ENCODE data around the gene SLC10A4. TPM values are rescaled to one million over a fixed set of nuclear protein-coding genes. Genes with fewer than 3 reads are reported as not detected.

The SLC10A4 gene
- total and polyA plus RNA-seq, 2 experiments from 2014 or later: 2.3 to 4.3 TPM

DNA sequence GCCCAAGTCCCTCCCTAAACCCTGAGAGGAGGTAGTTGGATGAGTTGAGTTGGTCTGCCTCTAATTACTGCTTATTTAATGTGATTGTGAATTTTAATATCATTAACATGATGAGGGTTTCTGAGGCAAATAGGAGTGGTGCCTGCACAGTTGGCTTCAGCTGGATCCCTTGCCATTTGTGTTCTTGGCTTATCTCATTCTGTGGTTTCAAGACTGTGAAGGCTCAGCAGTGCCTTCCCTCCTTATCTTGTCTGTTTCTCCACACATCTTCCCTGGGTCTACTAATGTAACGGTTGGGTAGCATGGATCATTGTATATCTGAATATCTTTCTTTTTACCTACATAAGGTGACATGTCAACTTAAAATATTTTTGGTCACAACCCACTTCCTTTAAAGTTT lies 1.6 kb upstream of the SLC10A4 start (continued):
- TF ChIP-seq, protein P1, sequence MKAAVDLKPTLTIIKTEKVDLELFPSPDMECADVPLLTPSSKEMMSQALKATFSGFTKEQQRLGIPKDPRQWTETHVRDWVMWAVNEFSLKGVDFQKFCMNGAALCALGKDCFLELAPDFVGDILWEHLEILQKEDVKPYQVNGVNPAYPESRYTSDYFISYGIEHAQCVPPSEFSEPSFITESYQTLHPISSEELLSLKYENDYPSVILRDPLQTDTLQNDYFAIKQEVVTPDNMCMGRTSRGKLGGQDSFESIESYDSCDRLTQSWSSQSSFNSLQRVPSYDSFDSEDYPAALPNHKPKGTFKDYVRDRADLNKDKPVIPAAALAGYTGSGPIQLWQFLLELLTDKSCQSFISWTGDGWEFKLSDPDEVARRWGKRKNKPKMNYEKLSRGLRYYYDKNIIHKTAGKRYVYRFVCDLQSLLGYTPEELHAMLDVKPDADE (IDR thresholded peaks at IDR 0.05): no peak
- TF ChIP-seq, protein P2, sequence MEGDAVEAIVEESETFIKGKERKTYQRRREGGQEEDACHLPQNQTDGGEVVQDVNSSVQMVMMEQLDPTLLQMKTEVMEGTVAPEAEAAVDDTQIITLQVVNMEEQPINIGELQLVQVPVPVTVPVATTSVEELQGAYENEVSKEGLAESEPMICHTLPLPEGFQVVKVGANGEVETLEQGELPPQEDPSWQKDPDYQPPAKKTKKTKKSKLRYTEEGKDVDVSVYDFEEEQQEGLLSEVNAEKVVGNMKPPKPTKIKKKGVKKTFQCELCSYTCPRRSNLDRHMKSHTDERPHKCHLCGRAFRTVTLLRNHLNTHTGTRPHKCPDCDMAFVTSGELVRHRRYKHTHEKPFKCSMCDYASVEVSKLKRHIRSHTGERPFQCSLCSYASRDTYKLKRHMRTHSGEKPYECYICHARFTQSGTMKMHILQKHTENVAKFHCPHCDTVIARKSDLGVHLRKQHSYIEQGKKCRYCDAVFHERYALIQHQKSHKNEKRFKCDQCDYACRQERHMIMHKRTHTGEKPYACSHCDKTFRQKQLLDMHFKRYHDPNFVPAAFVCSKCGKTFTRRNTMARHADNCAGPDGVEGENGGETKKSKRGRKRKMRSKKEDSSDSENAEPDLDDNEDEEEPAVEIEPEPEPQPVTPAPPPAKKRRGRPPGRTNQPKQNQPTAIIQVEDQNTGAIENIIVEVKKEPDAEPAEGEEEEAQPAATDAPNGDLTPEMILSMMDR (conservative IDR thresholded peaks at IDR 0.05; ENCODE audit: low read depth in 2 of 2): no peak

DNA sequence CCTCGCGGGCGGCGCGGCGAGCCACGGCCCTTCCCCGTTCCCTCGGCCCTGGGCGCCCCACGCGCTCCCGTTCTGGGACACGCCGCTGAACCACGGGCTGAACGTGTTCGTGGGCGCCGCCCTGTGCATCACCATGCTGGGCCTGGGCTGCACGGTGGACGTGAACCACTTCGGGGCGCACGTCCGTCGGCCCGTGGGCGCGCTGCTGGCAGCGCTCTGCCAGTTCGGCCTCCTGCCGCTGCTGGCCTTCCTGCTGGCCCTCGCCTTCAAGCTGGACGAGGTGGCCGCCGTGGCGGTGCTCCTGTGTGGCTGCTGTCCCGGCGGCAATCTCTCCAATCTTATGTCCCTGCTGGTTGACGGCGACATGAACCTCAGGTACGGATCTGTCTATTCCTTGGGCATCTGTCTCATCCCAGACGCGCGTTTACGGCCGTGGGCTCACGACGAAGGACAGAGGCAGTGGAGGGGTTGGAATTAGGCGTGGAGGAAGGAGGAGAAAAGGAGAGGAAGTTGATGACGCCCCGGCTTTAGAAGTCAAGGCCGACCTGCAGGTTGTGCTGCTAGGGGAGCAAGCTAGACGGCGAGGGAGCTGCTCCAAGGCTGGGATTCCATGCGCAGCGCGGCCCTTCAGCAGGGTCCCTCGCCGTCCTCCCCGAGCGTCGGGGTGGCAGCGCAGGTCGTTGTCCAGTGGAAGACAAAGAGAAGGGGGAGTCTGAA lies 792 bp downstream of the SLC10A4 start:
- H3K4me2 ChIP-seq: peak overlapping the region; percentile 93

More for the DNA sequence above, 792 bp downstream of the SLC10A4 start:
- Mint-ChIP-seq H3K36me3 (ENCODE audit: low read depth) (no peaks in the 10 kb centered on the region; the same call in 2 of the 3 replicates), H3K9me3 (no peaks in the 10 kb centered on the region; the same call in 2 of the 3 replicates), H3K4me3 (peak overlapping the region; percentile 65), H3K4me1 (peaks cover 22% of the 10 kb centered on the region), H3K27me3 (ENCODE audit: insufficient read depth, low read depth, poor library complexity) (peaks cover 35% of the 10 kb centered on the region), H3K27ac (no peak overlapping the region)
- no peaks in the 10 kb centered on the region for H3K36me3 ChIP-seq (ENCODE audit: insufficient read depth)
- H3K4me3 ChIP-seq: peak overlapping the region; percentile 69
- ATAC-seq (peak; percentile 52), DNase-seq (ENCODE audit: low spot score) (peak; percentile 54)
- peaks cover 13% of the 10 kb centered on the region for H3K4me1 ChIP-seq (ENCODE audit: insufficient read depth)
- H3K27me3 ChIP-seq (ENCODE audit: insufficient read depth): peaks cover 76% of the 10 kb centered on the region
- H2AFZ ChIP-seq: peak overlapping the region; percentile 96
- H3K9me2 ChIP-seq (ENCODE audit: insufficient read depth): no peaks in the 10 kb centered on the region
- peaks cover 17% of the 10 kb centered on the region; the same call in 1 of the 2 replicates for H3F3A ChIP-seq (replicated peaks; ENCODE audit: low read depth)
- TF ChIP-seq NANOG (IDR thresholded peaks at IDR 0.05; ENCODE audit: borderline replicate concordance) (no peak), EZH2phosphoT487 (IDR thresholded peaks at IDR 0.05; ENCODE audit: unreplicated experiment) (no peak), EZH2 (IDR thresholded peaks at IDR 0.05; ENCODE audit: low read depth, unreplicated experiment) (peak; percentile 73), CREB1 (CRISPR knock-in tag; IDR thresholded peaks at IDR 0.05; ENCODE audit: low read depth) (no peak), JUNB (IDR thresholded peaks at IDR 0.05; ENCODE audit: unreplicated experiment) (no peak), ZNF331 (CRISPR knock-in tag; IDR thresholded peaks at IDR 0.05; ENCODE audit: low read depth) (no peak), POLR2AphosphoS5 (IDR thresholded peaks at IDR 0.05; ENCODE audit: low read depth) (no peak)
- TF ChIP-seq, protein P1 (IDR thresholded peaks at IDR 0.05): no peak
- TF ChIP-seq, protein P3, sequence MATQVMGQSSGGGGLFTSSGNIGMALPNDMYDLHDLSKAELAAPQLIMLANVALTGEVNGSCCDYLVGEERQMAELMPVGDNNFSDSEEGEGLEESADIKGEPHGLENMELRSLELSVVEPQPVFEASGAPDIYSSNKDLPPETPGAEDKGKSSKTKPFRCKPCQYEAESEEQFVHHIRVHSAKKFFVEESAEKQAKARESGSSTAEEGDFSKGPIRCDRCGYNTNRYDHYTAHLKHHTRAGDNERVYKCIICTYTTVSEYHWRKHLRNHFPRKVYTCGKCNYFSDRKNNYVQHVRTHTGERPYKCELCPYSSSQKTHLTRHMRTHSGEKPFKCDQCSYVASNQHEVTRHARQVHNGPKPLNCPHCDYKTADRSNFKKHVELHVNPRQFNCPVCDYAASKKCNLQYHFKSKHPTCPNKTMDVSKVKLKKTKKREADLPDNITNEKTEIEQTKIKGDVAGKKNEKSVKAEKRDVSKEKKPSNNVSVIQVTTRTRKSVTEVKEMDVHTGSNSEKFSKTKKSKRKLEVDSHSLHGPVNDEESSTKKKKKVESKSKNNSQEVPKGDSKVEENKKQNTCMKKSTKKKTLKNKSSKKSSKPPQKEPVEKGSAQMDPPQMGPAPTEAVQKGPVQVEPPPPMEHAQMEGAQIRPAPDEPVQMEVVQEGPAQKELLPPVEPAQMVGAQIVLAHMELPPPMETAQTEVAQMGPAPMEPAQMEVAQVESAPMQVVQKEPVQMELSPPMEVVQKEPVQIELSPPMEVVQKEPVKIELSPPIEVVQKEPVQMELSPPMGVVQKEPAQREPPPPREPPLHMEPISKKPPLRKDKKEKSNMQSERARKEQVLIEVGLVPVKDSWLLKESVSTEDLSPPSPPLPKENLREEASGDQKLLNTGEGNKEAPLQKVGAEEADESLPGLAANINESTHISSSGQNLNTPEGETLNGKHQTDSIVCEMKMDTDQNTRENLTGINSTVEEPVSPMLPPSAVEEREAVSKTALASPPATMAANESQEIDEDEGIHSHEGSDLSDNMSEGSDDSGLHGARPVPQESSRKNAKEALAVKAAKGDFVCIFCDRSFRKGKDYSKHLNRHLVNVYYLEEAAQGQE (IDR thresholded peaks at IDR 0.05; ENCODE audit: unreplicated experiment): no peak
- H4K20me1 ChIP-seq (replicated peaks; ENCODE audit: insufficient read depth): no peaks in the 10 kb centered on the region
- H3K79me2 ChIP-seq (replicated peaks; ENCODE audit: insufficient read depth): no peaks in the 10 kb centered on the region
- H3K27ac ChIP-seq (ENCODE audit: low read depth): no peak overlapping the region

Measured in GM23338 (cell line).